SW 1271 (cell line): ENCODE measurements around the gene RBBP9.
"Not testable (repeated sequence)": the region's sequence is repeated elsewhere in the genome, so short reads cannot be mapped to it uniquely, and the experiment has no call there.

Experiments used
- DNase-seq, 2 experiments: peaks; one replicate each; lab custom pipeline; 2025; lab: John Stamatoyannopoulos, UW

RBBP9 gene

DNA sequence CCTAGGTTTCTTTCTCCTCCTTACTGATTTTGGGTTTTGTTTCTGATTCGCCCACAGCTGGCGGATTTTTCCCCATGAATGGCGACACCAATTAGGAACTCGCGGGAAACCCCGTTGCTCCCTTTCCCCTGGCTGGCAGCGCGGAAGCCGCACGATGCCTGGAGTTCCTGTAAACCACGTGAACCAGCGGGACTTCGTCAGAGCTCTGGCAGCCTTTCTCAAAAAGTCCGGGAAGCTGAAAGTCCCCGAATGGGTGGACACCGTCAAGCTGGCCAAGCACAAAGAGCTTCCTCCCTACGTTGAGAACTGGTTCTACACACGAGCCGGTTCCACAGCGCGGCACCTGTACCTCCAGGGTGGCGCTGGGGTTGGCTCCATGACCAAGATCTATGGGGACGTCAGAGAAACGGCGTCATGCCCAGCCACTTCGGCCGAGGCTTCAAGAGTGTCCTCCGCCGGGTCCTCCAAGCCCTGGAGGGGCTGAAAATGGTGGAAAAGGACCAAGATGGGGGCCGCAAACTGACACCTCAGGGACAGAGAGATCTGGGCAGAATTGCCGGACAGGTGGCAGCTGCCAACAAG, 7.5 kb upstream of the RBBP9 start:
- DNase-seq: no peak

DNA sequence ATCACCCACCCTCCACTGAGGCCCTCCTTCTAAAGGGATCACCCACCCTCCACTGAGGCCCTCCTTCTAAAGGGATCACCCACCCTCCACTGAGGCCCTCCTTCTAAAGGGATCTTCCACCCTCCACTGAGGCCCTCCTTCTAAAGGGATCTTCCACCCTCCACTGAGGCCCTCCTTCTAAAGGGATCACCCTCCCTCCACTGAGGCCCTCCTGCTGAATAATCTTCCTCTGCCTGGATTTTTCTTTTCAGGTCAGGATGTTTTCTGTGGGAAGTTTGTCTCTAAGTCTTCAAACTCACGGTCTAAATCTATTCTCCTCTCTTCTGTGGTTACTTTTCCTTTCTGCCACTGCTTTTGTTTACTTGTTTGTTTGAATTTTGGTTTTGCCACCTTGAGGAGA, 4.6 kb upstream of the RBBP9 start:
- DNase-seq: not testable (repeated sequence)

DNA sequence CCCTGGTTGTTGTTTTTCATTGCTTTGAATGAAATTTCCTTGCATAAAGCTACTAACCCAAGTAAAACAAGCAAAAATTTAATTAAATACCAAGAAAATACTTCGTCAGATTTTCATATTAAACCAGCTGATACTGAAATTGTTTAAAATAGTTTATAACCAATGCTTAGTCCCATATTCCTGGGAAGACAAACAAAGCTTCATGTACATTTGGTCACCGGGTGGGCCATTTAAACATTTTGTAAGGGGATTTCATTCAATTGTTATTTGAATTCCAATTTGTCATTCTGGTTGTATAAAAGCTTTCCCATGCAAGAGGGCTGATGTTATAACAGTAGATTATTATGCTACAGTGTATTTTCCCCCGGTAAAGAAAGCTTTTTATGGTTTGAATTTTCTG, 578 bp upstream of the RBBP9 start:
- no peak for DNase-seq

DNA sequence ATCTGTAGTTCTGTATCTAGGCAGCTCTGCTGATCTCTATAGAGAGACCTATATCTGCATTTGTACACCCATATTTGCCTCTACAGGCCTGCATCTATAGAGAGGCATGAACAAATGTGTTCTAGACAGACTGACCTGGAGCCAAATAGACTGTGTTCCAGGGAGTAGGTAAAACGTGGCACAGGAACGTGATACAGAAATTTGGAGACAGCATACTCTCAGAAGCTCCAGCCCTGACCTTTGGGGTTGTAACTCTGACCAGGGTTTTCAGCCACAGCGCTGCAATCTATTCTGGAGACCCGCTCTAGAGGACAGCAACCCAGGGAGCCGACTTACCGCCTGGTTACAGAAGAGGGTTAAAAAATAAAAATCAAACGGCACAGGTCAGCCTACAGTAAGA, 983 bp downstream of the RBBP9 start:
- DNase-seq: no peak

DNA sequence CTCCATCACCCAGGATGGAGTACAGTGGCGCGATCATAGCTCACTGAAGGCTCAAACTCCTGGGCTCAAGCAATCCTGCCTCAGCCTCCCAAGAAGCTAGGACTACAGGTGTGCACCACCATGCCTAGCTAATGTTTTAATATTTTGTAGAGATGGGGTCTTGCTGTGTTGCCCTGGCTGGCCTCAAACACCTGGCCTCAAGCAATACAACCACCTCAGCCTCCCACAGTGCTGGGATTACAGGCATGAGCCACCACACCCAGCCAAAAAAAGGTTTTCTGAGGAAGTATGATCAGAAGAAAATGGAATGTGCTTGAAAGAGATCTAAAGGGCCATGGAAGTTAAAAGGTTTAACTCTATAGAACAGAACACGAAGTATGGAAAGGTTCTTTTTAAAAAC, 8.7 kb downstream of the RBBP9 start:
- no peak for DNase-seq

DNA sequence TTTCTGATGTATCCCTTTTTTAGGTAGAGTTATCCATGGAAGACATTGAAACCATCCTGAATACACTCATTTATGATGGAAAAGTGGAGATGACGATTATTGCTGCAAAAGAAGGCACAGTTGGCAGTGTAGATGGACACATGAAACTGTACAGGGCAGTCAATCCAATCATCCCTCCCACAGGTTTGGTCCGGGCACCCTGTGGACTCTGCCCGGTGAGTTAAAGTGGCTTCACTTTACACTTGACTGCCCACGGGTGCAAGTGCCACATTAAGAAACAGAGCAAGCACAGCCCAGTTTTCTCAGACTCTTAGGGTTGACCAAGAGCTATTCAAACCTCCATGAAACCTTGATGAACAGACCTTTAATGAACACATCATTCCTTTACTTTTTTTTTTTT, 15.4 kb downstream of the RBBP9 start:
- no peak for DNase-seq

DNA sequence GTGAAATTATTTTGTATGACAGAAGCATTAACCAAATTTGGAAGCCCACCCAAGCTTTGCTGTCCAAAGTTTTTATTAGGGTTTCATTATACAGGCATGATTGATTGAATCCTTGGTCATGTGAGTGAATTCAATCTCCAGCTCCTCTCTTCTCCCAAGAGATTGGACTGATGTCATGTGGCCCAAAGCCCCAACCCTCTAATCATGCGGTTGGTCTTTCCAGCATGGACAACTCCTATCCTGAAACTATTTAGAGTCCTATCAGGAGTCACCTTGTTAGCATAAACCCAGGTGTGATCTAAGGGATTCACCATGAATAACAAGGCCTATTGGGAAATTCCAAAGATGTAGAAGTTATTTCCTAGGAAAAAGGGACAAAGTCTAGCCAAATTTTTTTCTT, 19.2 kb downstream of the RBBP9 start:
- DNase-seq: no peak

DNA sequence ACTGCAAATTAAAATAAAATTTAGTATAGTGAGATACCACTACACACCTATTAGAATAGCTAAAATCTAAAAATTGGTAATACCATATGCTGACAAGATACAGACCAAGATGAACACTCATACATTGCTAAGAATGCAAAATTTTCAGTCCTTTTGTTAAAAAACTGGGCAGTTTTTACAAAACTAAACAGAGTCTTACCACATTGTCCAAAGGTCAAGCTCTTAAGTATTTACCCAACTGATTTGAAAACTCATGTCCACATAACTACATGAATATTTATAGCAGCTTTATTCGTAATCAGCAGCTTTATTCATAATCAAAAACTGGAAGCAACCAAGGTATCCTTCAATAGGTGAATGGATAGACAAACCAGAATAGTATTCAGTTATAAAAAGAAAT, 19.8 kb downstream of the RBBP9 start:
- no peak for DNase-seq

DNA sequence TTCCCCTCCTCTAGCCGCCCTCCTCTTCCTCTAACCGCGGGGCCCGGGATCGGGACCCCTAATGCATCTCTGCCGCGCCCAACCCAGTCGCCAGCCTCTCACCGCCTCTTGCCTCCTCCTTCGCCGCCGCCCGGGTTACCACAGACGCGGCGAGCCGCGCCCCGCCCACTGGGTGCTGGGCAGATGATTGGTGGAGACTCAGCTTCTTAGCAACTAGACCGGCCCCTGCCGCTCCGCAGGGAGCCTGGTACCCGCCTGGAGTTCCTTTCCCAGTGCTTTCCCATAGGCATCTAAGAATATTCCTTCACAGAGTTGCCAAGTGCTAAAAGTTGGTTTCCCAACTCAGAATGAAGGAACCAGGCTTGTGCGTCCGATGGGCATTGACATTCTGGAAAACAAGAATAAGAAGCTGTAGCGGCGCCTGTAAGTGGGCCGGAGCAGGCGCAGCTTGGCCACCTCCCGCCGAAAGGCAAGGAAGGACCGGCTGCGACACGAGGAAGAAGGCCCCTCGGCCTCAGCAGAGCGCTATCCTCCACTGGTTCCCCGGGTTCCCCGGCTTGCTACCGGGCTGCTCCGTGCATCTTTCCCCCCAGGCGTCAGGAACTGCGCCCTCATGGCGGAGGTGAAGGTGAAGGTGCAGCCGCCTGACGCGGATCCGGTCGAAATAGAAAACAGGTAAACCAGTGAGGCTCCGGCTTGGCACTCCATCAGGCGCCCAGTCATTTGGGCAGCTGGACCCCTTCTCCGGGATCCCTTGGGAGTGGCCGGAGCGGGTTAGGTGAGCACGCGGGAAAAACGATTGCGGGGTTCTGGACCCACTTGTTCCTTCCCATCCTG, 29.9 kb downstream of the RBBP9 start, which contains the start of the genes DZANK1 and POLR3F:
Gene DZANK1, minus strand, starts transcription at position 137 of the 837 bp plus-strand sequence. CDS start 1,672 bp downstream, outside the sequence.
Gene POLR3F, plus strand, starts transcription at position 497 of the 837 bp plus-strand sequence. Its CDS starts 117 bp downstream, at position 614.
- DNase-seq: peak; percentile 95 to 97

DNA sequence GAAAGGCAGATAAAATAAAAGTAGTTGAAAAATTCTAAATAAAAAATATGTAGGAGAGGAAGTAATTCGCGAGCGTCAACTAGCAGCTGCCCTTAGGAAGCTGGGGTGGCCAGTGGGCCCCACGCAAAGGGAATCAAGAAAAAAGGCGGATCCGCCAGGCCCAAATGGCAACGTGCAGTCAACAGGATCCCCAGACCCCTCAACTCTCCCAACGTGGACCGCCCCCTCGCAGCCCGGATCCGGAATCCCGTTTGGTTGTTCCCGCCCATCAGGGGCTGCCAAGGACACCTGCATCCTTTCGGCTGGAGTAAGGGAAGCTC, 30.5 kb downstream of the RBBP9 start:
- DNase-seq: peak; percentile 62 to 91

DNA sequence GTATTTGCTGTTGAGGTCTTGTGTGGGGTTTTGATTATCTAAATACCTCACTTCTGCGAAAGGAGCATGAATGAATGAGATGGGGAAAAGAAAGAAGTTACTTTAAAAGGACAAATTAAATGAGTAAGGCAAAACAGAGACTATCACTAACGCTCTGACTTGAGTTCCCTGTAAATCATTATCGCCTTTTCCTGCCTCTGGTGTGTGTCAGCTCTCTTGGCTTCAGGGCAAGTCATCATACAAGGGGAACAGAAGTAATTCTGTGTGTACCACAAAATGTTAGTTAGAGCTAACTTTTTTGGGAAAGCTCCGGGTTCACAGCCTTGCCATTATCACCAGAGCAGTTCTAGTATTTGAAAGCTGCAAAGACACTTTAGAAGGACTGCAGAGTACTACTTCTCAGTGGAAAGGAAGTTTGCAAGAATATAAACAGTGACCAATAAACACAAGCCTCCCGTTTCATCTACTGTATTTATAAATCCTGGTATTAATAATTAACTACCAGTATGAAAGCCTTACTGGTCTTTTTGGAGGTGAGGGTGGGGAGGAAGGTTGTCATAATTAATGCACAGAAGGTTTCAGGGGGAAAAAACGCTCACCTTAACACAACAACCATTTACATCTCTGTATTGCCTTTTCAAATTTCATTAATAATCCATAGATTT, 31.4 kb downstream of the RBBP9 start:
- DNase-seq: no peak

DNA sequence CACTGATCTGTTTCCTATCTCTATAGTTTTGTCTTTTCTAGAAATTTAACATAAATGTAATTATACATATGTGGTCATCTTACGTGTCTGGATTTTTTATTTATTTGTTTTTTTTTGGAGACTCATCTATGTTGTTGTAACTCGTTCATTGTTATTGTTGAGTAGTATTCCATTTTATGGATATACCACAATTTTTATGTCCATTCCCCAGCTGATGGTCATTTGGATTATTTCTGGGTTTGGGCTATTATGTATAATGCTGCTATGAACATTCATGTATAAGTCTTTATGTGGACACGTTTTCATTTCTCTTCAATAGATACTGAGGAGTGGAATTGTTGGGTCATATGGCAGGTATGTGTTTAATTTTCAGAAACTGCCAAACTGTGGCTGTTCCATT, 40.4 kb downstream of the RBBP9 start:
- DNase-seq: no peak

DNA sequence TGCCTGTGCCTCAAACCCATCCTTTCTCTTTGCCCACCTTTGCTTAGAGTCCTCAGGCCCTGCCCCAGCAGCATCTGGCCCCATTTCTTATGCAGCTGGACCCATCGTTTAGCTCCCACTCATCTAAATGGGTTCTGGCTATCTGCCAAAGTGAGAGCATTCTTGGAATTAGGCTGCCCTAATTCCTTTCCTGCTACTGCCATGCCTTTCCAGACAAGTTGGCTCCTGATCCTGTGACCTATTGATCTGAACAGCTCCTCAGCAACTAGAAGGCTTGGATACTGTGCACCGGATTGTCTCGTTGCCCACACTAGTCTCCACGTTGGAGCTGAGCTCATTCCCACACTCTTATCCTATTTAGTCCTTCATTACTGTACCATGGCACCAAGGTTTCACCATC, 53.1 kb downstream of the RBBP9 start:
- no peak for DNase-seq

DNA sequence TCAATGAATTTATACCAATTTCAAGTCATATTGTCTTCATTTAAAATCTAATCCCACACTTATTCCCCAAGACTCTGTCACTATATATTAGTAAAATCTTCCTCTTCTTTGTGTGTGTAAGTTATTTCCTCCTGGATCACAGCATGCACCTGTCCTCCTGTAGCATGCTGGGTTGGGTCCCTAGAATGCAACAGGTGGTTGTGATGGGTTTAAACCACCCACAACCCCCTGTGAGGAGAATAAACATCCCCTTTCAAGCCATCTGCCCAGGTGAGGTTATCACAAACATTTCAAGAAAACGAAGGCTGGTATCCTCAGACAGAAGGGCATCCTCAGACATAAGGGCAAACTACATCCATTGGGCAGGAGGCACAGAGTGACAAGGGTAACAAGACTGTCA, 56.6 kb downstream of the RBBP9 start:
- no peak for DNase-seq

DNA sequence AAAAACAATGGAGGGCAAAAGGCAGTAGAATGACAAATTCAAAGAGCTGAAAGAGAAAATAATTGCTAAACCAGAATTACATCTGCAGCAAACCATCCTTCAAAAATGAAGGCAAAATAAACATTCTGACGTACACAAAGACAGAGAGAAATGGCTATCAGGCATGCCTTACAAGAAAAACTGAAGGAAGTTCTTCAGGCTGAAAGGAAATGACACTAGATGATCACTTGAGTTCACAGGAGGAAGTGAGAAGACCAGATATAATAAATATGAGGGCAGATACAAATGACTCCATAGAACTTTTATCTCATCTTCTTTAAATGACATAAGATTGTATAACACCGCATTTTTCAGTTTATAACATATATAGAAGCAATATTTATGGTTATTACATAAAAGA, 60.2 kb downstream of the RBBP9 start:
- DNase-seq: no peak
